GM19452 (cell line): Measurements from ENCODE around the gene TP73.

Experiments used
- ATAC-seq: cut with Tn5 transposase; IDR thresholded peaks from one replicate; pipeline ENCODE4 v1.9.1; 2021; ENCODE audit not compliant: unreplicated experiment

TP73 gene

DNA sequence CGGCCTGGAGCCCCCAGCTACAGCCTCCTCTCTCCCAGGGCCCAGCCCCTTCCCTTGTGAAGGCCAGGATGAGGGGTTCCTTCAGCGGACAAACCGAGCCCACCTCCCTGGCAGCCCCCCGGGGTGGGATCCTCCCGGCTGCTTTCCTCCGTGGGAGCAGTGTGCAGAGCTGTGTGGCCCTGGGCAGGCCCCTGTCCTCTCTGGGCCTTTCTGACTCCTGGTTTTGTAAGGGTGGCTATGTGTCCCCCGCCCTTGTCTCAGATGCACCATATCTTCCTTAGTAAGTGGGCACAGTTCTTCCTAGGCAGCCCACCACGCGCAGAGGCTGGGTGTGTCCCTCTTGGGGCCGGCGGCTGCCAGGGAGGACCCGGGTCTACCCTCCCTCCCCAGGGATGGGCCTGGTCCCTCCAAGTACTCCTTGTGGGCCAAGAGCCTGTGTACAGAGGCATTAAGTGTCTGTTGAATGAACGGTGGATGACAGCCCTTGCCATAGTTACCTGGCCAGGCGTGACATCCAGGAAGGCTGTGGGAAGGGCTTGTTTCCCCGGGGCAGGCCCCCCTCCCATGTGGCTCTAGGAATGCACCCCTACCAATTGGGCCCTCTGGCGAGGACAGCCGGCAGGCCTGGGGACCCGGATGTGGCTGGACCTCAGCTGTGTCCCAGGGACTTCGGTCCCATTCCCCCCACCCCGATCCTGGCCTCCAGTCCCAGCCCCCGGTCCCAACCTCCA lies 124.1 kb downstream of the TP73 start:
- no peak for ATAC-seq

DNA sequence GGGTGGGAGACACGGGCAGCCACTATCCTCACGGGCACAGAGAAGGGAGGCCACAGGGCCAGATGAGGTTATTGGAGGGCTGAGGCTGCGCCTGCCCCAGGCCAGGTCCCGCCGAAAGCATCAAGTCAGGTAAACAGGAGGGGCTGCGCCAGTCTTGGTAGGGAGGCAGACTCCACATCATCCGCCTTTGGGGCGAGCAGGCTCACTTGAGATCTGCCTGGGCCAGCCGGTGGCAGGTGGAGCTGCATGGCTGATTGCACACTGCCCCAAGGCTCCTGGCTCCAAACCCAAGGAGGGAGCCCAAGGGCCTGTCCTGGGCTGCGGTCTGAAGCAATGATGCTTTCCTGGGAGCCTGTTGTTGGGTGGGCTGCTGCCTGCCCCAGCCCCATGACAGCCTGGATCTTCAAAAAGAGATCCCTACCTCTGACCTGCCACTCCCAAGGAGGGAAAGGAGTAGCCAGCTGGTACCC lies 124.8 kb downstream of the TP73 start:
- no peak for ATAC-seq

DNA sequence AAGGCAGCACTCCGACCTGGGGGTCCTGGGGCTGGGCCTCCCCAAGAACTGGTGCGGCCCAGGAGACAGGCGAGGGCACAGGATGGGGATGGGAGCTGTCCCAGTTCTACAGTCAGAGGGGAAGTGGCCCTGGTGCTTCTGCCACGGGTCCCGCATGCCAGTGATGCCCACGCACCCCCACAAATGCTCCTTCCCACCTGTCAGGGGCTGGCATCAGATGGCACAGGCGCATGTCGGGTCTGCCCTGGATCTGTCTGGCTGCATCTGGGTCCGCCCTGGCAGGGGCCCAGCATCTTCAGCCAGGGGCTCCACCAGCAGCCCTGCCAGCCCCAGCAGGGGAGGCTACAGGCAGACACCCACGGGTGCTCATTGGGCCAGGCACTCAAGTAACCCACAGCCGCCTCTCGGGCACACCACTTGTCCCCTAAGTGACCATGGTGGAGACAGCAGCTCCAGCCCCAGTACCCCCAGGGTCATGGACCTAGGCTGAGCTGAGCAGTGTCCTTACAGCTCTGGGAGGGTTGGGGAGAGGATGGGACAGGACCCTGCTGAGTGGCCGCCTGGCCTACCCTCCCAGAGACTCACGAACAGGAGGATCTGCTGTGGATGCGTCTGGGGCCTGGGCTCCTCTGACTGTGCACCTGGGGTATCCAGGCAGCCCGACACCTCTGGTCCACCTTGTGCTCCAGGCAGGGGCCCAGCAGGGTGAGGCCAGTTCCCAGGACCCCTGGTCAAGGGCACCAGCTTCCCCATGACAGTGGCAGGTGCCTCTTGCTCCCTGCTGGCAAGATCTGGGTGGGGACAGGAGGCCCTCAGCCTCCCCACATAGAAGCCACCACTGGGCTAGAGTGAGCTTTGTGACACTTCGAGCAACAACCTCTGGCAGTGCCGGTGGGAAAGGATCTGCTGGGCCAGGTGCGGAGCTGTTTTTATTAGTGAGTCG lies 125.6 kb downstream of the TP73 start:
- no peak for ATAC-seq

DNA sequence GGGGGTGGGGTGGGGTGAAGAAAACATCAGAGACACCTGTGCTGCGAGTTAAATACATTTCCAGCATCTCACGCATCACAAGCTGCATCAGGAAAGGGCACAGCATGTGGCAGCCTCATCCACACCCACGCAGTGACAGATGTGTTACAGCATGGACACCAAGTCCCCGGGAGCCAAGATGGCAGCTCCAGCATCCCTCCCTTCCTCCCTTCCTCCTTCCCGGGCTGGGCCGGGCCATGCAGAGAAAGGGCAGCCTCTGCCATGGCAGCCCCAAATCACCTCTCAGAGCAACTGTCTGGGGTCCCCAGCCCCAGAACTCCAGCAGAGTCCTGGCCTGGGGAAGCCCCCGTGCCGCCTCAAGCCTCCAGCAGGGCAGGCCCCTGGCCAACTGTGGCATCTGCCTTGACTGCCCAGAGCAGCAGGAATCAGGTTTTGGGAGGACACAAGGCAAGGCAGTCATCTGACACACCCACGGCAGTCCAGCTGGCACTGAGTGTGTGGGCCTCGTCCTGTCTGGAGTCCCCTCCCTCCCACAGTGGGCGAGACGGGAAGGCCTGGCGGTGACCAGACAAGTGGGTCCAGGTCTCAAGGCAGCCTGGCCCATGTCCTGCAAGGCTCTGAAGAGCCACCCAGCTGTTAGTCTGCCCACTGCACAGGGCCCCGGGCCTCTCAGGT lies 126.4 kb downstream of the TP73 start:
- ATAC-seq = no peak

DNA sequence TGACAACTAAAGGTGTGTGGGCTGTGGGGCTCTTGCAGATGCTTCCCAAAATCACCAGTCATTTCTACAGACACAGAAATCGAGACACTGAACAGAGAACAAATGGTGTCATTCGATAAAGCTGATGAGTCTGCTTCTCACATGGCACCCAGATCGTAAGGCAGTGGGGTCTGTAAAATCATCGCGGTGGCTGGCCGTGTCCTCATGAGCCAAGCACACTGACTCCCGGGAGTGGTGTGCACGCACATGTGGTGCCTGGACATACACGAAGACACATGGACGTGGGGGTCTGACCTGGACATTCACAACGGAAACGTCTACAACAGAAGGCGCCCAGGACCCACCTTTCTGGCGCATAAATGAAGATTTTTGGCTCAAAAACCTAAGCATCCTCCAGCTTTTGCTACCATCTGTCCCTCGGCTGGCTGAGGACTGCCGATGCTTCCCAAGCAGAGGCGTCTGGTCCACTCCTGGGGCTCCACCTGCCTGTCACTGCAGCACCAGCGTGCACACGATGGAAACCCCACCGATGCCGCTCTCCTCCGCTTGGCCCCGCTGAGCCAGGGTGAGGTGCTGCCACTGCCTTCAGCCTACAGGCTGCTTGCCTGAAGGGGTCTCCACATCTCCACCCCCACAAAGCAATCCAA lies 127.1 kb downstream of the TP73 start:
- ATAC-seq = no peak

DNA sequence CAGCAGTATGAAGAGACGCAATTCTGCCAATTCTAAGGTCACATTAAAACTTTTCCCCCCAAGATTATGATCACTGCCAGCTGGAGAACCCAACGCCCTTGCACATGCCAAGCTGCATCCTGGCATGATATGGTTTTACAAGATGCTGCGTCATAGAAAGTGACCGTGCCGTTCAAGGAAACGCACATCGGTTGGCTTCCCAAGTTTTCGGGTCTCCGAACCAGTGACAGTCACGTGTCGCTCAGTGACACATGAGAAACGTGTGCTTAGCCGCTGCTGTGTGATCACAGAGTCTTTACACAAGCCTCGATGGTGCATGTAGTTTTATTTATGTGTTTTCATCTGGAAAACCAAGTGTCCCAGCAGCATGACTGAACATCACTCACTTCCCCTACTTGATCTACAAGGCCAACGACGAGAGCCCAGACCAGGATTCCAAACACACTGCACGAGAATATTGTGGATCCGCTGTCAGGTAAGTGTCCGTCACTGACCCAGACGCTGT lies 127.6 kb downstream of the TP73 start:
- ATAC-seq = no peak

DNA sequence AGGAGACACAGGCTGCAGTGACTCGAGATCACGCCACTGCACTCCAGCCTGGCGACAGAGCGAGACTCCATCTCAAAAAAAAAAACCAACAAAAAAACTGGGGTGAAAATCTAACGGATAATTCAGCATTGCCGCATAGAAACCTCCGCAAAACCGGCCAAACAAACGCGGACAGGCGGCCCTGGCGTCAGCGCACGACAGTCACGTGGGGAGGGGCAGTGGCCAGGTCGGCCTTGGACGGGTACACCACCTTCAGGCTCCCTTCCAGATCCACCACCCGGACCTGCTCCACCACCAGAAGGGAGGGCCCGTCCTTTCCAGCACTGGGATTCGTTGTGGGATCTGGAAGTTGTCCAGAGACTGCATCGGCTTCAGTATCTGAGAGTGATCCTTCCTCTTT lies 128.6 kb downstream of the TP73 start:
- ATAC-seq = no peak

DNA sequence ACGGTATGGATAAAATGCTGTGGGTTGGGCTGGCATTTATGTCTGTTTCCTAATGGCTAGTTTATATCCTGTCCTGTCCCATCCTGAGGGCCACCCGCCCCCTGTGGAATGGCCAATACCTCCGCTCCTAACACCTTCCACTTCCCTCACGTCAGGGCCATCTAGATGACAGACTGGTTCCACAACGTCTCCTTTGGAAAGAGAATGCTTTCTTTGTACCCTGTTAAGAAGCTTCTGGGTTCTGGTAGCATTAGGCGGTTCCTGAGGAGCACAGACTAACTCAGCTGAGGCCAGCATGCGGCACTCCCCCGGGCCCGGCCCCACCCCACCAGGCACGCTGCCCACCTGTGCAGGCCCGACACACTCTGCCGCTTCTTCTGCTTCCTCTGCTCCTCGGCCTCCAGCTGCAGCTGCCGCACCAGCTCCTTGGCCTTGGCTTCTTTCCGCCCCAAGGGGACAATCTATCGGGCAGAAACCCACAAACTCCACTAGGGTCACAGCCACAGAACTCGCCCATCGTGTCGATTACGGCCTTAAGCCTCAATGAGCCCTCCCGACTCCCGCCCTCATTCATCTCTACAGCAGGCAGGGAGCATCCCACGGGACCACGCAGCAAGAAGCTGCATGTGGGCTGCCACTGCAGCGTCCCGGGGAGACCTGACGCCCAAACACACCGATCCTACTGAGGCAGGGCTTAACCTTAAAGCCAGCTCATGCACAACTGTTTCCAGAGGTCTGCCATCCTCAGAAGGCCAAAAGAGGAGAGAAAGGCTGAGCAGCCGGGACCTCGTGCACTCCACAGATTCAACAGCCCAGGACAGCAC lies 131.5 kb downstream of the TP73 start:
- no peak for ATAC-seq

DNA sequence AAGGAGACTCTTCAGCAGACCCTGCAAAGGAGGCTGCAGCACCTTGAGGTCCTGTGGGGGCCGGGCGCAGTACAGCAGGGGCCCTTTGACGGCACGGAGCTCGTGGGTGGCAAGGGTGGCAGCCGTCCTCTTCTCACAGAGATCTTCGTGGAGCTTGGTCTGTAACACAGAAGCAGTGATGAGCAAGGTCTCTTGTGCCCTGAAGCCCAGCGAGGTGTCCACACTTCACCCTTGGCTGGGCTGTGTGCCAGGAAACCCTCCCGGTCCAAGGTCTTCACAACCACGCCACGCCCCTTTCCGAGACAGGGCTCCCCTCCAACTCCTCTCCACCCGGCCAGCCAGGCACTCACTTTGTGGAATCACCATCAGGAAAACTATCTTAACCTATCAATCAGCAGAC lies 132.7 kb downstream of the TP73 start:
- no peak for ATAC-seq

DNA sequence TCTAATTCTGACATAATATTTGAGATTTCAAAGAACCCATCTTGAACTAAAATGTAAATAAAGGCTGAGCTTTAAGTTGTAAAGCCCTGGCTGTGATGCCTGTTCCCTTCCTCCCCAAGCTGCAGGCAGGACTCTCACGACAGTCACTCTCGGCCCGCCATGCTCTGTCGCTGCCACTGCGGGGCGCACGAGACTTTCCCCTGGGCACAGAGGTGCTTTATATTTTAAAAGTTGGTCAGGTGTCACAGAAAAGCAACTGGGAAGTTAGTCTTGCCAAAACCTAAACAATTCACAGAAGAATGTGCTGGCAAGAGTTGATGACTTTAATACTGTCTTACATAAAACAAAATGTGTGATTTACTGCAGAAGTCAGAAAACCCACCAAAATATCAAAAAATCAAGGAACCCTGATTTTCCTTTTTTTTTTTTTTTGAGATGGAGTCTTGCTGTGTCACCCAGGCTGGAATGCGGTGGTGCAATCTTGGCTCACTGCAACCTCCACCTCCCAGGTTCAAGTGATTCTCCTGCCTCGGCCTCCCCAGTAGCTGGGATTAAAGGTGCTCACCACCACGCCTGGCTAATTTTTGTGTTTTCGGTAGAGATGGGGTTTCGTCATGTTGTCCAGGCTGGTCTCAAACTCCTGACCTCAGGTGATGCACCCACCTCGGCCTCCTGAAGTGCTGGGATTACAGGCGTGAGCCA lies 133.3 kb downstream of the TP73 start:
- ATAC-seq = no peak
